GM21825 (cell line): ENCODE data around the gene ERBB4.
"Not testable (repeated sequence)": the region's sequence is repeated elsewhere in the genome, so short reads cannot be mapped to it uniquely, and the experiment has no call there.

Experiments used
- ATAC-seq: cut with Tn5 transposase; IDR thresholded peaks from one replicate; pipeline ENCODE4 v1.9.1; 2021; ENCODE audit warnings: mild to moderate bottlenecking, moderate library complexity; ENCODE audit not compliant: unreplicated experiment

ERBB4 gene

DNA sequence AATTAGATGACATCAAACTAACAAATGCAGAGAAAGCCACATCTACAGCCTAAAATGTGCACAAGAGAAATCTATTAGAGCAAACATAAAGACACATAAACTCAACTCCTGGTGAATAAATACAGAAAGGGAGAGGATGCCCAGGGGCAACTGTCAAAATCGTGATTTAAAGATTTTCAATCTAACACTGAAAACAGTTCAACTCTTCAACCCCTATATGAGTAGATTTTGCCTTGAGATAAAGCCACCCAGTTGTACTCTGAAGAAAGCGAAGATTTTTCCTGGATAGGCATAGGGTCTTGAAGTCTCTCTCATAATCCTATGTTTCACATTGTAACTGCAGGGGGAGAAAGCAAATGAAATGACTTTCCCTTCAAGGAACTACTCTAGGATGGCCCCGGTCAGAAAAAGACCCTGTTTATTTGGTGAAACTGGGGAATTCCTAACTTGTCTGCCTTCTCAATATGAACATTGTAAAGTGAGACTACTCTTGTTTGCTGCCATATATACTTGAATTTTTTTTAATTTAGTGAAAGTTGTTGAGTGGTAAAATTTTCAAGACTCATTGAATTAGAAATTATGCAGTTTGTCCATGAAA is 226.7 kb downstream of the ERBB4 start:
- no peak for ATAC-seq

DNA sequence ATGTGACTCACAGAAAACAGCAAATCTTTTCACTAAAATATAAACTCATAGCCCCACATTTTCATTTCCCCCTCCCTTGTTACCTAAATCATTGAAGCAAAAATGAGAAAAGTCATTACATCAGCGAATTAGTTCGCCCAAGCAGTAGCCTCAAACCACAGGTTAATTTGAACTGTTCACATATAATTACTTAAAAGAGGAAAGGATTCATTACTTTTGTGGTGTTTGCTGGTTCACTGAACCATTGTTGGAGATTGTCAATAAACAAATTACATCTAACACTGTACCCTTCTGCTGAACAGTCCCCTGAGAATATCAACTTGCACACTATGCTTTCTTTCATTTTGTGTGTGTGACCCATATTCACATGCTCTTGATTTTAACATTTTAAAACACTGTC is 238.7 kb downstream of the ERBB4 start:
- no peak for ATAC-seq

DNA sequence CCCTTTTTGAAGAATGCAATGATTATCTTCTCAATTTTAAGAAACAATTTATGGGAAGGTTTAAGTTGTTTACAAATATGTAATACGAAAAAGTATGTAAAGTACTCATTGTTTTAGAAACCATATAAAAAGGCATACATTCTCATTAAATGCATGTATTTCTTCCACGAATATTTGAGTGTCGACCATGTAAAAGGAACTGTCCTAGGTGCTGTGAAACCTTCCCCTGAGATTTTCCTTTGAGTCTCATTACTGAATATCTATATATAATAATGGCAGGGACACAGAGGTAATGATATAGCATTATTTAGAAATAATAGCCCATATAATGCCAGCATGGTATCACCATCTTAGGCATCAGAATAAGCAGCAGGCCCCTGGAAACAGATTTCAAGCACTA is 239.3 kb downstream of the ERBB4 start:
- ATAC-seq: no peak

GRCh38 chr2:212295571-212295970 is 243.0 kb downstream of the ERBB4 start:
- ATAC-seq: no peak

DNA sequence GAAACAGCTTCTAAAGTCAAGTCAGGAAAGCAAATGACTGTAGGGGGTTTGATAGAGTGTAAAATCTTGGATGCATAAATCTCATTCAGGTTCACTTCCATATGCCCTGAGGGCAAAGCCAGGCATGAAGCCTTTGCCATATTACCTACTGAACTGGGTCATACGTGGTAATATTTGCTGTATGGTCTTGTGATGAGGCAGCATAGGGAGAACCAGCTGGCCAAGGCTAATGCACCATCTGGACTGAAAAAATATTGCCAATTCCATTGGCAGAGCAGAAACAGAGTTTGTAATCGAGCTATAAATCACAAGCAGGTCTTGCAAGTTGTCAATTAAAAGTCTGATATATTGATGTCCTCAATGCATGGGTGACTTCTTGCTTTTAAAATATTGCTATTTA is 243.8 kb downstream of the ERBB4 start:
- ATAC-seq: no peak

GRCh38 chr2:212289301-212289700 is 249.3 kb downstream of the ERBB4 start:
- no peak for ATAC-seq

DNA sequence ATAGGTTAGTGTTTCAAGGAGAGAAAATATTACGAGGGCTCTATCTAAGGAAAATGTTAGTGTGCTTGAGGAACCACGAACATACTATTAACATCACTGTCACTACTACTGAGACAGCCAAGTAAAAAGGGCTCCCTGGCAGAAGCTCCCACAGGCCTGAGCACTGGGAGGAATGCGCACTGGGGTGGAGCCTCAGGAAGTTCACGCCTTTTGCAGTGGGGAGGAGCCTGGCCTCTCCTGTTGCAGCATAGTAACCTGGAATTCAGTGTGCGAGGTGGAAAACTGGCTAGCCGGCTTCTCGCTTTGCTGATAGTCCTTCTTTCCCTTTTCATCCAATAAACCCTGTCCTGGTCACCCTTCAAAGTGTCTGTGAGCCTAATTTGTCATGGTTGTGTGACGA is 250.3 kb downstream of the ERBB4 start:
- no peak for ATAC-seq

DNA sequence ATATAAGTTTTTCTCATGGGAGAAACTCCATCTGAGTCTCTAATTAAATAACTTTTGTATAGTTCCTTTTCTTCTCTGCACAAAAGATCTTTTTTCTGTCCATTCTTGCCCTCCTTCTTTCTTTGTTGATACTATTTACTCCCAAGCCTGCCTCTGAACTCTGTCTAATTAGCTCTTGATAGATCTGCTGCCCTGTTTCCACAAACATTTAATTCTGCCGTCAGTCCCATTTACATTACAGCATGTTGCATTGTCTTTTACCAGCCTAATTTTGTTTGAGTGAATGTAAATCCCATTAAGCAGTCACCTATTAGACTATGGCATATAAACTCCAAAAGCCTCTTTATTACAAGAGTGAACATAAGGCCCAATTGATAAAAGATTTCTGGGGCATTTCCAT is 254.4 kb downstream of the ERBB4 start:
- no peak for ATAC-seq

DNA sequence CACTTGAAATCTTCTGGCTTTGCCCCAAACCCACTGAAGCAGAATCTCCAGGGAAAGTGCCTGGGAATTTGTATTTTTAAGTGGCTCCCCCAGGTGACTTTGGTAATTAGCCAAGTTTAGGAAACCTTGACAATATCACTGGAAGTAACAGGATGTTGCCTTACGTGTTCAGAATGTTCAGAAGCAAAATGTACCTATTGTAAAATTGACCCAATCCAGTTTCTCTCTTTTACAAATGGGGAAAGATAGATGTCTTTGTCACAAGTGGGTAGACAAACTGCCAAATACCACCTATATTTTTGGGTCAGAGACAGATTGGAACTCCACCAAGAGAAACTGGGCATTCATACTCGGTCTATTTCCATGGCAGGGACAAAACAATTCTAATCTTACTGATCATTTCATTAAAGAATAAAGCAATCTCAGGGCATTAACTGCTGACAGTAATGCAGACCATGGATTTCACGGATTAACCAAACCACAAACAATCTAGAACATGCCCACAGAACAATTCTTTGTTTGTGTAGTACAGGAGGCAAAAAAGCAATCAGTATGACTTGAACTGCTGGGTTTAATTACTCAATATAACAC is 255.8 kb downstream of the ERBB4 start:
- ATAC-seq: no peak

DNA sequence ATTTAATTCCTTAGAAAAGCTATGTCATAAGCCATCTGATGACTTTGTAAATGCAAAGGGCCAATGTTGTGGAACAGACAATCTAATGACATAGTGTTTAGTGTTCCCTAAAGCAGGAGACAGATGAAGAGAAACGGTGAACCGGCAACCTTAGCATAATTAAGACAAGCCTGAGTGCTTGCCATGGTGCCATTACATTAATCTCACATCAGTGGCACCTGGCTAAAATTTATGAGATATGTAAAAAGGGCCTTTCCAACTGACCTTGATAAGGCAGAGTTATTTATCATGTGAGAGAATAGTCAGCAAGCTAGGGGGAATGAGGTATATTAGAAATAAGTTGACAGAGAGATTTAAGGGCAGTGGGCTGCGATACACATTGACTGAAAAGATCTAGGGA is 261.8 kb downstream of the ERBB4 start:
- no peak for ATAC-seq

GRCh38 chr2:212274215-212274614 is 264.4 kb downstream of the ERBB4 start:
- no peak for ATAC-seq

- no peak for ATAC-seq
These were observed 267.0 kb downstream of the ERBB4 start for GRCh38 chr2:212271583-212271982.

DNA sequence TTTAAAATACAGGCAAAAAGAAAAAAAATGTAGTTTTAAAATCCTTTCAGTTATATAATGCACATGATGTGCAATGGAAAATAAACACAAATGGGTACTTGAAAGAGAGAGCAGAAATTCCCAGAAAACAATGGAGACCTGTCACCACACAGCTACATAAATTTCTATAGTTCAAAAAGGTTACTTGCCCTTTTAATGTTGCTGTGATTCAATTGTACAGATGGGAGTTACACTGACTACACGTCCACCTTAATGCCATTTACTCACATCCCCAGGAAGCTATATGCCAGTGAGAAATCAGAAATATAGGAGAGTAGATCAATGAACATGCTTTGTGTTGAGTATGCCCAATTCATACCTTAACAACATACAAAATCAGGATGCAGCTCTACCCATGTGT is 269.6 kb downstream of the ERBB4 start:
- no peak for ATAC-seq

DNA sequence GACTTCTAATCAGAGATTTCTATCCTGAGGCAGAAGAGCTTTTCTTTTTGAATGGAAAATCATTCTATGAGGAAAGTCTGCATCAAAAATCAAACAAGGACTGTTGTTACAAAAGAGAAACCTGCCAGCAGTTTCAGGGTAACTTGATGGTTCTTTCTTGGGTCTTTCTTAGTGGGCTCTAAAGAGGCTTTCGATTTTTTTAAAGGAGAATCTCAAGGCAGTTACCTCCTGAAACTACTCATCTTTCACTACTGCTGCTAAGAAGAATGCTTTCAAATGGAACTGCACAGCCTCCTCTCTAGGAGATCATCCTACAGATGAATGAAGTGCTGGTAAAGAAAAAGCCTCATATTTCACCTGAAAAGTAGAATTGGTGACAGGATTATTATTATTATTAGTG is 272.3 kb downstream of the ERBB4 start:
- ATAC-seq: no peak

DNA sequence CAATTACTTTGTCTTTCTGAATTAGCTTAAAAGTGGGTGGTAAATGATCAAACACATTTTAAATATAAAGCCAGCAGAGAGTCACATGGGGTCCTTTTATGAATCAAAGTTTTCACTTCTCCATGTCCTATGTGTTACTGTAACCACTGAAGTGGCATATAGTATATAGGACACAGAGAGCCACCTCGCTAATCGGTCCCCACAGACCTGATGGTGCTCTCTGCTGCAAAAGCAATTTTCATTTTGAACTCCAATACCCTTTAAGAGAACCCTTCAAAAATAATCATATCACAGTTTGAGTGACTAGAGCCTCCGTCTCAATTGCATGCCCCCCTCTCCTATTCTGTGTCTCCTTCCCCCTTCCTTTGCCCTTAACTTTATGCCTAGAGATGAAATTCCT is 272.8 kb downstream of the ERBB4 start:
- ATAC-seq: no peak

DNA sequence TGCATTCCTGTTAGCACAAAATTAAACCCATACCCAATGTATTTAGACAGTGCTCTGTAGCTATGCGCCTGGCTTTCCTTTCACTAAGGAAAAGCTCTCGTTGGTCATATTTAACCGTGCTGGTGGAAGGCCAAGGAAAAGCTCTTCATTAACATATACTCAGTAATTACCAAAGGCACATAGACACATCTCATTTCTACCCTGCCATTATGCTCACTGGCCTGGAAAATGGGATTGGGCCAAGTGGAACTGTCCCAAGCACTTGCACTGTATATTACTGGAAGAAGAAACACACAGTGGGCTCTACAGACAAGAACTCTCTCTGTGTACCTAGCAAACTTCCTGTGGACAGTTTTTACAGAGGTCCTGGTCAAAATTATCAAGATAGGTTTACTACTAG is 274.4 kb downstream of the ERBB4 start:
- ATAC-seq: no peak

DNA sequence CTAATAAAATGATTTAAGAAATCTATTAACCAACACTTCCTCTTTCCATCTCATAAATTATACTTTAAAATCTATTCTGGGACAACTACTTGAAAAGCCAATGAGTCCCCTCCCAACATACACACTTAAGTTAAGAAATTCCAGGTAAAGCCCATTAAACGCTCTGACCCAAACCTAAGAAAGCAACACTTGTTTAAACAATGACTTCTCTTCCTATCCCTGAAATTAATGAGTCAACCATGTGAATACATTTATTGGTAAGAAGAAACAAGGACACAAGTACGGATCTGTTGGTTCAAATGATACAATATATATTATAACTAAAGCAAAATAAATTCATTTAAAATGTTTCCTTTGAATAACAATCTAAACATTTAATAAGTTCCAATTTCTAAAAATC is 279.4 kb downstream of the ERBB4 start:
- ATAC-seq: no peak

GRCh38 chr2:212254339-212254738 is 284.3 kb downstream of the ERBB4 start:
- no peak for ATAC-seq

DNA sequence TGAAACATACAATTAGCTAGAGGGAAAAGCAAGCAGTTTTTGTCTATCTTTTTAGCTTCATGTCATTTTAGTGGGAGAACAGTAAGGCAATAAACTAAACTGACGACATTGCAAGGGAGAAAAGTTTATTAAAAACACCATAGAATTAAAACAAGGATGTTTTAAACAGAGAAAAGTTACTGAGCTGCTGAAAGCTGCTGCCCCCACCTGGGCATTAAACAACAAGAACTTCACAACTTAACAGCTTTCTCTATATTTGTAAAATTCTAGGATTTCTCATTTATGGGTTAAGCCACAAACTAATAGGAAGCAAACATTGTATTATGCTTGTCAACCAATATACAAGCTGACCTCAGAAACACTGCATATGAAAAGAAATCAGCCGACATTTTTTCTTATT is 289.2 kb downstream of the ERBB4 start:
- ATAC-seq: no peak

DNA sequence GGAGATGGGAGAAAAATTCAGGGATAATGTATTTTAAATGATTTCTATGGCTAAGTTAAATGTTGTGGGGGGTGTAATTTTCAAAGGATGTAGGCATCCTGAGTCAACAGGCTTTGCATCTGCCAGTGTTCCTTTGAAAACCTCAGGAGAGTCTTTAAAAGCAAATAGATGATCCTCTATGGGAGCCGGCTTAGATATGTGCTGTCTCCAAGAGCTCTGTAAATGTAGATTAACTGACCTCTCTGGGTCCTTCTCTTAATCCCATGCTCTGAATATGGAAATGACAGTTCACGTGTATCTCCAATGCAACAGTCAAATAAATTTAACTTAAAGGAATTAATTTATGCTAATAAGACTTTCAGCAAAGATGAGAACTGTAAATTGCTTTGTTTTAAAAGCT is 292.7 kb downstream of the ERBB4 start:
- no peak for ATAC-seq

DNA sequence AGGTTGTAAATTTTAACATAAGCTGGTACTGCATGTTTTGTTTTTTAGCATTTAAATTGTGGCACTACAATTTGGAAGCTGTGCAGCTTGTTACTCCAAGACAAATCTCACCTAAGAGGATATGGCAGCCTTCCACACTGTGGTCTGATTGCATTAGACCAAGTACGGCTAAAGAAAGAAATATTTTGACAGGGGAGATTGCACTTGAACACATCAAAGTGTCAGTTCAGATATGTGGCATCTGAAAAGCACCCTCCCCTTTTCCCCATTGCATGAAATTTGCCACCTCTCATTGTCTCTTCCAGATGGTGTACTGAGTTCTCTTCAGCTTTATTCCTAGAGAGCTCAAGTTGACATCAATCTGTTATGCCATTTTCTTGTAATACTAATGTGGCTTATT is 295.9 kb downstream of the ERBB4 start:
- ATAC-seq: no peak

- ATAC-seq: not testable (repeated sequence)
These were observed 300.4 kb downstream of the ERBB4 start for GRCh38 chr2:212238152-212238551.
